OCI-LY1 (cell line): Measurements from ENCODE around the gene NOCT.
"Not testable (repeated sequence)": the region's sequence is repeated elsewhere in the genome, so short reads cannot be mapped to it uniquely, and the experiment has no call there.

Experiments
- H2AFZ ChIP-seq: fragments of 200-600 bp; sonication (generic), shearing (Covaris generic); 2 replicates; pipeline ENCODE4 v1.6.0; 2014; ENCODE audit warnings: antibody characterized with exemption, mild to moderate bottlenecking, low read length
- H3F3A ChIP-seq: fragments of 200-600 bp; sonication (generic), shearing (Covaris generic); 2 replicates; pipeline ENCODE4 v1.6.0; 2014; ENCODE audit warnings: mild to moderate bottlenecking, antibody characterized with exemption, low read length, moderate library complexity; ENCODE audit not compliant: insufficient read depth
- H3K27ac ChIP-seq: fragments of 200-600 bp; sonication (generic); 2 replicates; pipeline ENCODE4 v1.5.1; 2014; ENCODE audit warnings: low read length, mixed run types, mild to moderate bottlenecking, low read depth; ENCODE audit not compliant: poor library complexity, severe bottlenecking
- H3K27me3 ChIP-seq: fragments of 200-600 bp; sonication (generic); 2 replicates; pipeline ENCODE4 v1.6.0; 2014; ENCODE audit warnings: antibody characterized with exemption, mild to moderate bottlenecking, low read length, moderate library complexity; ENCODE audit not compliant: insufficient read depth
- H3K36me3 ChIP-seq: fragments of 200-600 bp; sonication (generic); 2 replicates; pipeline ENCODE4 v1.6.1; 2014; ENCODE audit warnings: mild to moderate bottlenecking, antibody characterized with exemption, low read length, moderate library complexity, mixed read lengths; ENCODE audit not compliant: insufficient read depth
- H3K4me1 ChIP-seq: fragments of 200-600 bp; sonication (generic); 2 replicates; pipeline ENCODE4 v1.5.1; 2014; ENCODE audit warnings: mild to moderate bottlenecking, low read length, moderate library complexity; ENCODE audit not compliant: insufficient read depth, severe bottlenecking
- H3K4me2 ChIP-seq: fragments of 200-600 bp; sonication (generic), shearing (Covaris generic); 2 replicates; pipeline ENCODE4 v1.6.1; 2014; ENCODE audit warnings: low read length
- H3K4me3 ChIP-seq: fragments of 200-600 bp; sonication (generic); 2 replicates; pipeline ENCODE4 v1.5.1; 2014; ENCODE audit warnings: low read length, low read depth, mild to moderate bottlenecking, mixed read lengths; ENCODE audit not compliant: poor library complexity, severe bottlenecking
- H3K79me2 ChIP-seq: fragments of 200-600 bp; shearing (Covaris generic); 2 replicates; pipeline ENCODE4 v1.6.1; 2016; ENCODE audit warnings: mixed run types, low read length, mixed read lengths; ENCODE audit not compliant: insufficient read depth
- H3K9ac ChIP-seq: fragments of 200-600 bp; sonication (generic), shearing (Covaris generic); 2 replicates; pipeline ENCODE4 v1.6.1; 2014; ENCODE audit warnings: mild to moderate bottlenecking, low read length, mixed read lengths
- H3K9me2 ChIP-seq: fragments of 200-600 bp; sonication (generic), shearing (Covaris generic); 2 replicates; pipeline ENCODE4 v1.6.1; 2014; ENCODE audit warnings: low read depth, mild to moderate bottlenecking, low read length, mixed read lengths
- H3K9me3 ChIP-seq: fragments of 200-600 bp; shearing (Covaris generic); 2 replicates; pipeline ENCODE4 v1.6.1; 2014; ENCODE audit warnings: low read length, mixed read lengths
- H4K20me1 ChIP-seq: fragments of 200-600 bp; sonication (generic), shearing (Covaris generic); 2 replicates; pipeline ENCODE4 v1.6.0; 2016; ENCODE audit warnings: mild to moderate bottlenecking, low read length; ENCODE audit not compliant: insufficient read depth
- EZH2 ChIP-seq: fragments of 200-600 bp; sonication (generic), shearing (Covaris generic); IDR thresholded peaks from 2 replicates; pipeline ENCODE4 v1.8.0; 2017; ENCODE audit warnings: borderline replicate concordance, mixed run types, mild to moderate bottlenecking, antibody characterized with exemption, low read length, moderate library complexity, mixed read lengths
- TF ChIP-seq, protein P1 (sequence below): fragments of 200-600 bp; sonication (generic), shearing (Covaris generic); IDR thresholded peaks from 2 replicates; pipeline ENCODE4 v1.5.1; 2017; ENCODE audit warnings: mild to moderate bottlenecking, antibody characterized with exemption, low read length, moderate library complexity, mixed read lengths

NOCT gene

GRCh38 chr4:139027776-139028175 lies 12.2 kb downstream of the NOCT start:
- peaks cover 31% of the 10 kb centered on the region for H3K4me1 ChIP-seq

GRCh38 chr4:139028191-139028661 lies 12.6 kb downstream of the NOCT start:
- TF ChIP-seq, protein P1, sequence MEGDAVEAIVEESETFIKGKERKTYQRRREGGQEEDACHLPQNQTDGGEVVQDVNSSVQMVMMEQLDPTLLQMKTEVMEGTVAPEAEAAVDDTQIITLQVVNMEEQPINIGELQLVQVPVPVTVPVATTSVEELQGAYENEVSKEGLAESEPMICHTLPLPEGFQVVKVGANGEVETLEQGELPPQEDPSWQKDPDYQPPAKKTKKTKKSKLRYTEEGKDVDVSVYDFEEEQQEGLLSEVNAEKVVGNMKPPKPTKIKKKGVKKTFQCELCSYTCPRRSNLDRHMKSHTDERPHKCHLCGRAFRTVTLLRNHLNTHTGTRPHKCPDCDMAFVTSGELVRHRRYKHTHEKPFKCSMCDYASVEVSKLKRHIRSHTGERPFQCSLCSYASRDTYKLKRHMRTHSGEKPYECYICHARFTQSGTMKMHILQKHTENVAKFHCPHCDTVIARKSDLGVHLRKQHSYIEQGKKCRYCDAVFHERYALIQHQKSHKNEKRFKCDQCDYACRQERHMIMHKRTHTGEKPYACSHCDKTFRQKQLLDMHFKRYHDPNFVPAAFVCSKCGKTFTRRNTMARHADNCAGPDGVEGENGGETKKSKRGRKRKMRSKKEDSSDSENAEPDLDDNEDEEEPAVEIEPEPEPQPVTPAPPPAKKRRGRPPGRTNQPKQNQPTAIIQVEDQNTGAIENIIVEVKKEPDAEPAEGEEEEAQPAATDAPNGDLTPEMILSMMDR, result no peak
- no peak for TF ChIP-seq EZH2
- H3K4me3 ChIP-seq, result peak overlapping the region; percentile 7
- peak overlapping the region; percentile 29; the same call in 1 of the 2 replicates for H3K9ac ChIP-seq
- H4K20me1 ChIP-seq, result no peaks in the 10 kb centered on the region
- H3K9me3 ChIP-seq, result no peaks in the 10 kb centered on the region
- H3K79me2 ChIP-seq, result peaks cover 79% of the 10 kb centered on the region
- H3K36me3 ChIP-seq, result peaks cover 5% of the 10 kb centered on the region; the same call in 1 of the 2 replicates
- H3F3A ChIP-seq, result no peaks in the 10 kb centered on the region
- peaks cover 34% of the 10 kb centered on the region for H3K4me1 ChIP-seq
- H3K9me2 ChIP-seq, result no peaks in the 10 kb centered on the region
- no peak overlapping the region for H2AFZ ChIP-seq
- no peaks in the 10 kb centered on the region for H3K27me3 ChIP-seq
- H3K27ac ChIP-seq, result peak overlapping the region; percentile 72
- peak overlapping the region; percentile 55 for H3K4me2 ChIP-seq

More at GRCh38 chr4:139027776-139028175, 12.2 kb downstream of the NOCT start:
- Histone ChIP-seq H3F3A (no peaks in the 10 kb centered on the region), H3K27me3 (no peaks in the 10 kb centered on the region), H4K20me1 (no peaks in the 10 kb centered on the region), H3K9ac (peak overlapping the region; percentile 29; the same call in 1 of the 2 replicates), H2AFZ (no peak overlapping the region), H3K9me3 (no peaks in the 10 kb centered on the region), H3K36me3 (peaks cover 8% of the 10 kb centered on the region; the same call in 1 of the 2 replicates), H3K27ac (peak overlapping the region; percentile 72), H3K79me2 (peaks cover 79% of the 10 kb centered on the region), H3K9me2 (no peaks in the 10 kb centered on the region), H3K4me3 (peak overlapping the region; percentile 7), H3K4me2 (peak overlapping the region; percentile 55)
- TF ChIP-seq, protein P1, result no peak
- no peak for TF ChIP-seq EZH2

DNA sequence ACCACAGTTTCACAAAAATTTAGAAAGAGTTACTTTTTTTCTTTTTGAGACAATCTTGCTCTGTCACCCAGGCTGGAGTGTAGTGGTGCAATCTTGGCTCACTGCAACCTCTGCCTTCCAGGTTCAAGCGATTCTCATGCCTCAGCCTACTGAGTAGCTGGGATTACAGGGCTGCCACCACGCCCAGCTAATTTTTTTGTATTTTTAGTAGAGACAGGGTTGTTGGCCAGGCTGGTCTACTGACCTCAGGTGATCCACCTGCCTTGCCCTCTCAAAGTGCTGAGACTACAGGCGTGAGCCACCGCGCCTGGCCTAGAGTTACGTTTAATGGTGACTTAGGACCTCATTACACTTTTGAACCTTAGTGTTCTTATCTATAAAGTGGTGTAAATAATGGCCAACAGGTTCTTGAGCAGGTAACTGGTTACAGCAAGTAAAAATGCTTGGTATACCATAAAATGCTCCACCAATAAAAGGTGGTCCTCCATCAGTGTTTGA lies 14.3 kb downstream of the NOCT start:
- not testable (repeated sequence) for H3K4me2 ChIP-seq, H3K36me3 ChIP-seq, H3F3A ChIP-seq, H4K20me1 ChIP-seq, H3K27ac ChIP-seq, H3K9me3 ChIP-seq, H3K4me3 ChIP-seq, H3K9ac ChIP-seq, H2AFZ ChIP-seq, H3K9me2 ChIP-seq, H3K27me3 ChIP-seq
- Histone ChIP-seq H3K79me2 (peaks cover 79% of the 10 kb centered on the region), H3K4me1 (peaks cover 47% of the 10 kb centered on the region)

DNA sequence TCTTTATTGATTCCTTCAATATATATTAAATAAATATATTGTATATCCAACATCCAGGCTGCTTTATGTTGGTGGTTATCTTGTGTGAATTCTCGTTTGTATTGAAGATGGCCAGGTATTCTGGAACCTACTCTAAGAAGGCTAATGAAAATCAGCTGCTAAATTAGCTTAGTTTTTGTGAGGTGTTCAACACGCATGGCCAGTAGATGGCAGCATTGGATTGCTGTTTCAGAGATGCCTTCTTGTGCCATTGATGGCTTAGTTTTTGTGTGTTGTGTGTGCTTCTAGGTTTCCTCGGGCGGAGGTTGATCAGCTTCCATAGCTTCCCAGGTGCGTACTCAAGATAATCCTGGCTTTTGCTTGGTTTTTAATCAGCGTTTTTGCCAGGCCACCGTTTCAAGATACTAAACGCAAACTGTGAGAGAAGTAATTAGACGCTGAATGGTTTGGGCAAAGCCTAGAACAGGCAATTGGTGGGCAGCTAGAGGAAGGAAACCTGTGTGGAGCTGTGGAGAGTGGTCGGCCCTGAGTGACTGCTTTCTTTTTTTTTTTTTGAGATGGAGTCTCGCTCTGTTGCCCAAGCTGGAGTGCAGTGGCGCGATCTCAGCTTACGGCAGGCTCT lies 15.1 kb downstream of the NOCT start:
- no peak overlapping the region for H3K4me3 ChIP-seq
- H3K4me1 ChIP-seq, result peaks cover 47% of the 10 kb centered on the region
- H3F3A ChIP-seq, result no peaks in the 10 kb centered on the region
- H3K79me2 ChIP-seq, result peaks cover 79% of the 10 kb centered on the region
- peak overlapping the region; percentile 63 for H3K4me2 ChIP-seq
- H3K27ac ChIP-seq, result no peak overlapping the region
- H2AFZ ChIP-seq, result no peak overlapping the region
- H3K9me2 ChIP-seq, result no peaks in the 10 kb centered on the region
- no peaks in the 10 kb centered on the region for H4K20me1 ChIP-seq
- no peak overlapping the region for H3K9ac ChIP-seq
- no peaks in the 10 kb centered on the region for H3K27me3 ChIP-seq
- TF ChIP-seq, protein P1, result peak; percentile 81
- TF ChIP-seq EZH2, result no peak
- no peaks in the 10 kb centered on the region for H3K9me3 ChIP-seq
- H3K36me3 ChIP-seq, result peaks cover 2% of the 10 kb centered on the region; the same call in 1 of the 2 replicates
